ENCODE results near the gene SFI1.
"Not testable (repeated sequence)": the region's sequence is repeated elsewhere in the genome, so short reads cannot be mapped to it uniquely, and the experiment has no call there.

The SFI1 gene

GRCh38 chr22:31496007-31496734, at the start of gene SFI1:
SFI1 (plus strand) TSS chr22:31496536; CDS start chr22:31508285, 11,749 bp downstream.
- peak; percentile 91 for DNase-seq (ENCODE audit: low read depth, low spot score)

- DNase-seq (ENCODE audit: low read depth, low spot score), result no peak
Observed at GRCh38 chr22:31446767-31447166, 49.6 kb upstream of the SFI1 start.

GRCh38 chr22:31447337-31447736, 49.0 kb upstream of the SFI1 start:
- DNase-seq (ENCODE audit: low read depth, low spot score), result no peak

- DNase-seq (ENCODE audit: low read depth, low spot score), result no peak
Observed at GRCh38 chr22:31448382-31448781, 48.0 kb upstream of the SFI1 start.

- DNase-seq (ENCODE audit: low read depth, low spot score), result no peak
Observed at GRCh38 chr22:31449506-31449905, 46.8 kb upstream of the SFI1 start.

GRCh38 chr22:31451709-31452571, 44.4 kb upstream of the SFI1 start:
- DNase-seq (ENCODE audit: low read depth, low spot score), result no peak

- no peak for DNase-seq (ENCODE audit: low read depth, low spot score)
Observed at GRCh38 chr22:31461699-31462098, 34.6 kb upstream of the SFI1 start.

GRCh38 chr22:31465307-31465706, 31.0 kb upstream of the SFI1 start:
- no peak for DNase-seq (ENCODE audit: low read depth, low spot score)

GRCh38 chr22:31474743-31475142, 21.6 kb upstream of the SFI1 start:
- DNase-seq (ENCODE audit: low read depth, low spot score), result no peak

GRCh38 chr22:31475800-31476199, 20.5 kb upstream of the SFI1 start:
- DNase-seq (ENCODE audit: low read depth, low spot score), result no peak

GRCh38 chr22:31477329-31477728, 19.0 kb upstream of the SFI1 start:
- no peak for DNase-seq (ENCODE audit: low read depth, low spot score)

GRCh38 chr22:31481129-31481528, 15.2 kb upstream of the SFI1 start:
- DNase-seq (ENCODE audit: low read depth, low spot score), result no peak

GRCh38 chr22:31482470-31482869, 13.9 kb upstream of the SFI1 start:
- not testable (repeated sequence) for DNase-seq (ENCODE audit: low read depth, low spot score)

GRCh38 chr22:31486369-31486768, 10.0 kb upstream of the SFI1 start:
- DNase-seq (ENCODE audit: low read depth, low spot score), result not testable (repeated sequence)

GRCh38 chr22:31486951-31487350, 9.4 kb upstream of the SFI1 start:
- DNase-seq (ENCODE audit: low read depth, low spot score), result no peak

GRCh38 chr22:31488346-31488883, 7.9 kb upstream of the SFI1 start:
- DNase-seq (ENCODE audit: low read depth, low spot score), result no peak

GRCh38 chr22:31488988-31489617, 7.2 kb upstream of the SFI1 start:
- no peak for DNase-seq (ENCODE audit: low read depth, low spot score)

GRCh38 chr22:31489632-31490495, 6.5 kb upstream of the SFI1 start, which contains the start of gene EIF4ENIF1:
EIF4ENIF1 (minus strand) TSS chr22:31489842; CDS start chr22:31488718, 1,124 bp downstream.
- peak; percentile 69 for DNase-seq (ENCODE audit: low read depth, low spot score)

GRCh38 chr22:31490496-31490925, 5.8 kb upstream of the SFI1 start:
- DNase-seq (ENCODE audit: low read depth, low spot score), result peak; percentile 3

GRCh38 chr22:31491218-31491962, 4.9 kb upstream of the SFI1 start:
- DNase-seq (ENCODE audit: low read depth, low spot score), result no peak

All from activated naive CD8-positive, alpha-beta T cell treated with anti-CD3 and anti-CD28 coated beads, Interleukin-2, amount 50 U/mL, for 16 hours (primary cell).